Suppressor macrophage treated with lipopolysaccharide for 4 hours (primary cell): ENCODE measurements around the gene ASS1.

Experiments used
- DNase-seq: peaks from one replicate; pipeline ENCODE4 v3.0.0-alpha.2; 2020

The ASS1 gene

GRCh38 chr9:130437011-130437789 lies 7.6 kb upstream of the ASS1 start:
- no peak for DNase-seq

GRCh38 chr9:130438382-130438981 lies 6.3 kb upstream of the ASS1 start:
- no peak for DNase-seq

DNA sequence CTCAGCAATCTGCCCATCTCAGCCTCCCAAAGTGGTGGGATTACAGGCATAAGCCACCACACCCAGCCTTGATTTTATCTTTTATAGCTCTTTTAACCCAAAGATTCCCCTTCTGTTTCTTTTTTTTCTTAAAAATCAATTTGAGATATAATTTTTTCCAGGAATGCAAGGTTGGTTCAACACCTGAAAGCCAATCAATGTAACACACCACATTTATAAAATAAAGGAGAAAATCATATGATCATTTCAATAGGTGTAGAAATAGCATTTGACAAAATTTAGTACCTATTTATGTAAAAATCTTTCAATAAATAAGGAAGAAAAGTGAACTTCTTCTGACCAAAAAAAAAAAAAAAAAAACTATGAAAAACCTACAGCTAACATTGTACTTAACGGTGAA lies 3.7 kb upstream of the ASS1 start:
- no peak for DNase-seq

- DNase-seq = no peak
Measured at GRCh38 chr9:130442746-130443455, 1.9 kb upstream of the ASS1 start.

GRCh38 chr9:130443456-130443801 lies 1.3 kb upstream of the ASS1 start:
- no peak for DNase-seq

DNA sequence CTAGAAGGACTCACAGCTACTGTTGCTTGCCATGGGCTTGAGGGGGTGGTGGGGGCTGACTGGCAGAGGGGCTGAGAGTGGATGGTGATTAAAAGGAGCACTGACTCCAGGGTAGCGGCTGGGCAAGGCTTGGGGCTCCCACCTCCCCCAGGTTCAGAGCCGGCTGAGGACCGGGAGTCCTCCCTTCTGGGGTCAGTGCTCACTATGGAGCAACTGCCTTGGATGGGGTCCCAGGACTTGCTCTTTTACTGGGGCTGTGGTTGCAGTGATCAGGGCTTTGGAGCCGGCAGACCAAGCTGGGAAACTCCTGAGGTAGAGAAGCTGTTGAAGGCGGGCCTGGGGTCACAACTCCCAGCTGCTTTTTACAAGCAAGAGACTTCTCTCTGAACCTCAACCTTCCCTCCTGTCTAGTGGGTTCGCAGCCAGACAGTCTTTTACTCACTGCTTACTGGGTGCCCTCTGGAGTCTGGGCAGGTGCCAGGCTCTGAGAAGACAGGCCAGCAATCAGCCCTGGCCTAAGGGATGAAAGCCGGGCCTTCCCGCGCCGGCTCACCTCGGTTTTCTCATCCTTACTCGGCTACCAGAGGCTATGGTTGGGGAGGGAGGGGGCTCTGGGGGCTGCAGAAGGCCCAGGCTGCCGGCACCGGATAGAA lies 795 bp upstream of the ASS1 start:
- no peak for DNase-seq

- peak; percentile 42 for DNase-seq
Measured at GRCh38 chr9:130445268-130445983, 665 bp downstream of the ASS1 start.

DNA sequence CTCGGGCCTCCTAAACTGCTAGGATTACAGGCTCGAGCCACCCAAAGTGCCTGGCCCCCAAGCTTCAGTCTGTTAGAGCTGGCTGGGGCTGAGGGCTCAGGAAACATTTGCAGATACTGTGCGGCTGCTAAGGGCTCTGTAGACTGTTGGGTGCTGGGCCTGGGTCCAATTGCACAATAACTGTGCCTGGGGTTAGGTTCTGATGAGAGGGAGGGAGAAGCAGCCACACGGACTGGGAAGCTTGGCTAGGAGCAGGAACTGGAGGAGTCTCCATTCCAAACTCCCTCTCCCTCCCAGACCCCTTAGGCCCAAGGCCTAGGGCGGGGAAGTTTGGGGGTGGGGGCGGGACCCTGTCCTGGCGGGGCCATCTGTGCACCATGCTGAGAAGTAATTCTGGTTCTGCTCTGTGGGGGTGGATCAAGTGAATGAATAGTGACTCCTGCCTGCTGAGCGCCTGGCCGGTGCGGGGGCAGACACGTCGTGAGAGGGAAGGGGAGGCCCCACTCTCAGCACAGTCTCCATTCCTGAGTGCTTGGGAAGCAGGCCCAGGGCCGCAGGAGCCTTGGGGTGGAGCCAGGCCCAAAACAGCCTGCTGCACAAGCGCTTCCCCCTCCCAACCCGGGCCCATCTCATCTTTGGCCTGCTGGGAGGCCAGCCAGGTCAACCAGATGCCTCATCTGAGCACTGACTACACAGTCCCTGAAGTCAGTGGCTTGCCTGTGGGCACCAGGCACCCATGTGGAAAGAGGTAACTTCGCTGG lies 1.5 kb downstream of the ASS1 start:
- DNase-seq = no peak

- no peak for DNase-seq
Measured at GRCh38 chr9:130447193-130447816, 2.5 kb downstream of the ASS1 start.

GRCh38 chr9:130448035-130448624 lies 3.4 kb downstream of the ASS1 start:
- DNase-seq = peak; percentile 48

GRCh38 chr9:130448771-130449603 lies 4.2 kb downstream of the ASS1 start:
- DNase-seq = no peak

GRCh38 chr9:130450344-130451003 lies 5.7 kb downstream of the ASS1 start:
- no peak for DNase-seq

GRCh38 chr9:130451004-130451390 lies 6.2 kb downstream of the ASS1 start:
- DNase-seq = no peak

DNA sequence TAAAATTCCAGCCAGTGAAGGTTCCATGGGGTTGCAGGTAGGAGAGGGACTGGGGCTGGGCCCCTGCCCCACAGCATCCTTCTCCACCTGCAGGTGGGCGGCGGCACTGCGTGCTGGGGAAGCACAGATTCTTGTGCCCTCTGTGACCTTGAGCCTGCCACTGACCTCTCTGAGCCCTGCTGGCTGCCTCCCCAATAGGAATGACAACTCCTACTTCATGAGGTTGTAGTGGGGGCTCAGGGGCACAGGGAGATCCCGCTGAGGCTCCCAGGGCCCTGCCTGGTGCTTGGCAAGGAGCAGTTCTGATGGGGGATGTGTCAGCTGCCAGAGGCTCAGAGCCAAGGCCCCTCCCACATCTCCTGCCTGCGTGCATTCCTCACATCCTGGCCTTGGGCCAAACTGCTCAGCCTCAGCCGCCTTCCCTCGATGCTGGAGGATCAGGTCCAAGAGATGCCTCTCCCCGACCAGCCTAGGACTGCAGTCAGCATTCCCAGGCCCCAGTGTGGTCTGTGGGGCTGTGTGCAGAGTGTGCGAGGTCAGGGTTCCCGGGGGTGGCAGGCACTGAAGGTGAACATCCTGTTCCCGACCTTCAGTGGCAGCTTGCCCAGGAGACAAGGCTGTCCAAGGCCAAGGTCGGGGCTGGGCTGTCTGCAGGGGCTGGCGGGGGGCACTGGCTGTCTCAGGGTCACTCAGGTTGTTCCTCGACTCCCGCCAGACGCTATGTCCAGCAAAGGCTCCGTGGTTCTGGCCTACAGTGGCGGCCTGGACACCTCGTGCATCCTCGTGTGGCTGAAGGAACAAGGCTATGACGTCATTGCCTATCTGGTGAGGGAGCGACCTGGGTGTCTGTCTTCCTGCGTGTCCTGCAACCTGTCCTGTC lies 7.0 kb downstream of the ASS1 start:
- DNase-seq = peak; percentile 12

- DNase-seq = no peak
Measured at GRCh38 chr9:130452835-130453234, 8.1 kb downstream of the ASS1 start.

GRCh38 chr9:130453487-130453886 lies 8.7 kb downstream of the ASS1 start:
- DNase-seq = no peak

DNA sequence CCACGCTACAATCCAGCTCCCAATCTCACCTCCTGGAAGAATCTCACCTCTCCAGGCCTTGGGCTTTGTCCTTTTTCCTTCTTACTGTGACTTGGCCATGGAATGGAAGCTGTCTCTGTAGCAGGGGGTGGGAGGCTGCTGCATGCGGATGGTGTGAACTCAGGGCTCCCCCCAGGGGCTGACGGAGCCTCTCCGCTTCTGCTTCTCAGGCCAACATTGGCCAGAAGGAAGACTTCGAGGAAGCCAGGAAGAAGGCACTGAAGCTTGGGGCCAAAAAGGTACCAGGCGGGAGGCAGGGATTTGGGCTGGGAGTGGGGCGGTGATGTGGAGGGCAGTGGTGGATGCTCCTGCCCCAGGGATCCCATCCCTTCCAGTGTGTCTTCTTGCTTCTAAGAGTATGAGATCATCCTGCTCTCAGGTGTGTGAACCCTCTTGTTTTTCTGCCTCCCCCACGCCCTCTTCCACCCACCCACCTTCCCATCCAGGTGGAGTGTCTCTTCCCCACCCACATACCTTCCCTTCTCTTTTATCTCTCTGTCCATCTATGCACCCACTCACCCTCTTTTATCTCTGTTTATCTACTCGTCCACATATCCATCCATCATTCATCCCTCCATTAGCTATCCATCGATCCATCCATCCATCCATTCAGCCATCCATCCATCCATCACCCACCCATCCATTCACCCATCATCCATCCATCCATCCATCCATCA lies 9.5 kb downstream of the ASS1 start:
- DNase-seq = no peak

DNA sequence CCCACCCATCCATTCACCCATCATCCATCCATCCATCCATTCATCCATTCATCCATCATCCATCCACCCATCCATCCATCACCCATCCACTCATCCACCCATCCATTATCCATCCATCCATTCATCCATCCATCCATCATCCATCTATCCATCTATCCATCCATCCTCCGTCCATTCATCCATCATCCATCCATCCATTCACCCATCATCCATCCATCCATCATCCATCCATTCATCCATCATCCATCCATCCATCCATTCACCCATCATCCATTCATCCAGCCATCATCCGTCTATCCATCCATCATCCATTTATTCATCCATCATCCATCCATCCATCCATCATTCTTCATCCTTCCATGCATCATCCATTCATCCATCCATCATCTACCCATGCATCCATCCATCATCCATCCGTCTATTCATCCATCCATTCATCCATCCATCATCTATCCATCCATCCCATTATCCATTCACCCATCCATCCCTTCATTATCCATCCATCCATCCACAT lies 10.1 kb downstream of the ASS1 start:
- no peak for DNase-seq
